GM12878 (cell line): Measurements from ENCODE around the gene AZU1. TPM values are rescaled to one million over a fixed set of nuclear protein-coding genes. Genes with fewer than 3 reads are reported as not detected.

Source experiments
- ATAC-seq: fragments of 200-7000 bp; cut with Tn5 transposase; 3 replicates; pipeline ENCODE4 v1.9.1; 2020; ENCODE audit warnings: mild to moderate bottlenecking, moderate library complexity
- BruUV-seq: library from RNA; stranded (reverse); fragments of 400-500 nt; replicated peaks from 2 replicates; lab custom pipeline; 2021; lab: Mats Ljungman, UMichigan
- CTCF ChIA-PET: fragments of 300-600 bp; sonication (Branson Sonifier 250); formaldehyde crosslinking; extraction: SDS; loops from one replicate; lab custom pipeline; 2021; ENCODE audit warnings: inconsistent platforms; lab: Yijun Ruan, JAX
- POLR2A ChIA-PET: fragments of 350-600 bp; formaldehyde crosslinking; extraction: SDS; loops from one replicate; lab custom pipeline; 2021; ENCODE audit warnings: inconsistent platforms; lab: Charles Lee
- RAD21 ChIA-PET: fragments of 300-600 bp; sonication (Branson Sonifier 250); formaldehyde crosslinking; loops from one replicate; lab custom pipeline; 2023; ENCODE audit warnings: antibody characterized with exemption; ENCODE audit not compliant: unreplicated experiment; lab: Charles Lee
- SMC1A ChIA-PET: fragments of 300-600 bp; sonication (Branson Sonifier 250); formaldehyde crosslinking; loops from one replicate; lab custom pipeline; 2023; ENCODE audit not compliant: unreplicated experiment, uncharacterized antibody; lab: Charles Lee
- DNase-seq: peaks from one replicate; pipeline ENCODE4 v3.0.0-alpha.2; 2011; ENCODE audit warnings: low read depth, low spot score
- FAIRE-seq: peaks from 3 replicates; lab custom pipeline; 2011; peaks lifted over from hg19 to GRCh38; lab: Jason Lieb, UNC
- H2AFZ ChIP-seq: 2 replicates; pipeline ENCODE4 v1.6.0; 2011; ENCODE audit warnings: low read depth, low read length, control low read depth; ENCODE audit not compliant: control insufficient read depth
- H3K27ac ChIP-seq: 2 replicates; pipeline ENCODE4 v1.5.1; 2011; ENCODE audit warnings: control low read depth; ENCODE audit not compliant: control insufficient read depth, insufficient read depth
- H3K27me3 ChIP-seq, 2 experiments: replicated peaks in 1 of 2; 2 replicates each; pipeline versions ENCODE4 v1.6.0 to v1.6.1; 2011; ENCODE audit warnings: low read length in 1 of 2; ENCODE audit not compliant: control insufficient read depth in 2 of 2, insufficient read depth in 2 of 2
- H3K36me3 ChIP-seq, 2 experiments: 2 replicates each; pipeline ENCODE4 v1.5.1; 2011; ENCODE audit warnings: low read length in 1 of 2; ENCODE audit not compliant: control insufficient read depth in 2 of 2, insufficient read depth in 2 of 2
- H3K4me1 ChIP-seq: 2 replicates; pipeline ENCODE4 v1.6.1; 2011; ENCODE audit warnings: mild to moderate bottlenecking, low read length, moderate library complexity, mixed read lengths; ENCODE audit not compliant: control insufficient read depth, insufficient read depth
- H3K4me2 ChIP-seq: 2 replicates; pipeline ENCODE4 v1.6.0; 2011; ENCODE audit warnings: control low read depth; ENCODE audit not compliant: control insufficient read depth, insufficient read depth
- H3K4me3 ChIP-seq: fragments of 200-600 bp; sonication (generic); 2 replicates; pipeline ENCODE4 v1.5.1; 2016
- H3K79me2 ChIP-seq: 2 replicates; pipeline ENCODE4 v1.6.0; 2011; ENCODE audit warnings: low read length; ENCODE audit not compliant: control insufficient read depth, insufficient read depth
- H3K9ac ChIP-seq: 2 replicates; pipeline ENCODE4 v1.8.0; 2011; ENCODE audit warnings: low read length, control low read depth, mixed read lengths; ENCODE audit not compliant: control insufficient read depth, insufficient read depth
- H3K9me3 ChIP-seq: replicated peaks from 3 replicates; pipeline ENCODE4 v1.5.1; 2011; ENCODE audit warnings: mild to moderate bottlenecking, low read length; ENCODE audit not compliant: control insufficient read depth, insufficient read depth
- H4K20me1 ChIP-seq: 2 replicates; pipeline ENCODE4 v1.6.0; 2011; ENCODE audit not compliant: control insufficient read depth, insufficient read depth
- EP300 ChIP-seq, 2 experiments: fragments of 150-350 bp in 1 of 2; IDR thresholded peaks; 2 replicates each; pipeline ENCODE4 v1.6.1; 2011 to 2012; ENCODE audit warnings: low read depth in 2 of 2, low read length in 2 of 2, borderline replicate concordance in 1 of 2, improper control_type of control experiment in 1 of 2, inconsistent platforms in 1 of 2; ENCODE audit not compliant: control insufficient read depth in 1 of 2
- HDAC2 ChIP-seq: fragments of 200-600 bp; sonication (generic); IDR thresholded peaks from 2 replicates; pipeline ENCODE4 v1.6.1; 2017
- JUNB ChIP-seq: IDR thresholded peaks from 2 replicates; pipeline ENCODE4 v1.6.1; 2016; ENCODE audit warnings: antibody characterized with exemption, mild to moderate bottlenecking
- SMARCA5 ChIP-seq: fragments of 450-650 bp; IDR thresholded peaks from 2 replicates; pipeline ENCODE4 v1.6.1; 2017; ENCODE audit warnings: mild to moderate bottlenecking
- WGBS: methylation state at CpG from one replicate; pipeline ENCODE4 v1.1.6; 2016; ENCODE audit warnings: low lambda C conversion rate; ENCODE audit not compliant: insufficient replicate concordance, insufficient coverage; ENCODE audit errors: missing lambda C conversion rate; 5-methylcytosine and 5-hydroxymethylcytosine counted together
- in situ Hi-C: fragments of 300-500 bp; cut with MboI; formaldehyde crosslinking; loops from 9 replicates; pipeline ENCODE4 v1.14.3; 2018; ENCODE audit warnings: mixed read lengths
- intact Hi-C: fragments of 100-400 bp; cut with micrococcal nuclease; formaldehyde crosslinking; loops from one replicate; pipeline ENCODE4 v1.14.2; 2022; ENCODE audit not compliant: unreplicated experiment
- polyA plus RNA-seq, 11 experiments: library from polyadenylated mRNA; depleted of rRNA in 4 of 11; unstranded in 6 of 11; stranded (reverse) in 5 of 11; fragments of >200 nt; fragmentation: Nextera tagmentation in 4 of 11; fragmentation: Illumina TruSeq in 1 of 11; extraction: Ambion mirVana in 4 of 11; extraction: Trizol in 1 of 11; gene quantifications; 1 replicate in 1 of 11; 2 replicates in 10 of 11; pipeline versions ENCODE4 v1.2.1 to v1.2.3, GENCODE V29; 2011 to 2016; ENCODE audit warnings: inconsistent platforms in 2 of 11, missing spikeins in 2 of 11, low read depth in 1 of 11
- total RNA-seq, 4 experiments: library from RNA; depleted of rRNA in 3 of 4; stranded (reverse); fragments of >200 nt in 3 of 4; fragmentation: Illumina TruSeq in 1 of 4; extraction: Trizol in 1 of 4; gene quantifications; 2 replicates each; pipeline versions ENCODE4 v1.2.1 to v1.2.3, GENCODE V29; 2013 to 2021
- TF ChIP-seq, protein P1 (sequence below): fragments of 450-650 bp; IDR thresholded peaks from 2 replicates; pipeline ENCODE4 v1.6.1; 2016; ENCODE audit warnings: mild to moderate bottlenecking
- TF ChIP-seq, protein P2 (sequence below): IDR thresholded peaks from 2 replicates; pipeline ENCODE4 v1.6.1; 2012; ENCODE audit warnings: low read depth, low read length, improper control_type of control experiment
- TF ChIP-seq, protein P3 (sequence below): IDR thresholded peaks from 2 replicates; pipeline ENCODE4 v1.6.1; 2012; ENCODE audit warnings: low read depth, low read length, improper control_type of control experiment

Gene AZU1
- total and polyA plus RNA-seq, 10 of the 15 experiments (the other 5 are each of a cell fraction or from before 2014, with no cell fraction given): not detected

DNA sequence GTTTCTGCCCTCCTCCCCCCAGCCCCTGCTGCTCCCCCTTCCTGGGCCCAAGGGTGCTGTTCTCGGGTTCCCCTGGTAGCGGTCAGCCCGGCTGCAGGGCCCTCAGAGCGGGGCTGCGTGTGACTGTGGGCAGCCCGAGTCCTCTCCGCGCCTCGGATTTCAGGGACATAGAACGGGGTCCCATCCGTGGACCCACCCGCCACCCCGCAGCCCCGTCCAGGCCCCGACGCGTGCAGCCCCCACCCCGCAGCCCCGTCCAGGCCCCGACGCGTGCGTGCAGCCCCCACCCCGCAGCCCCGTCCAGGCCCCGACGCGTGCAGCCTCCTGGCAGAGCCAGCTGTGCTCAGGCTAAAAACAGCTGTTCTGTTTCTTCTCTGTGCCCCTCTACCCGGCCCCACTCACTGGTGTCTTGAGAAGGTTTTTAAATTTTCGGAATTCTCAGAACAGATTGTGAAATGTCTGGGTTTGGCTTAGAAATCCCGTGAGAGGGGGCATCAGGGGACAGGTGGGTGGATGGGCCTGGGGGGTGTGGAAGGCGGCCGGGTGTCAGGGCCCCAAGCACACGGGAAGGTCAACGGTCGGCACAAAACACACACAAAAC is 7.7 kb downstream of the AZU1 start:
- Histone ChIP-seq H3K79me2 (no peaks in the 10 kb centered on the region), H3K4me1 (no peaks in the 10 kb centered on the region), H3K4me3 (no peak overlapping the region), H4K20me1 (no peaks in the 10 kb centered on the region), H3K27me3 (no peaks in the 10 kb centered on the region), H3K4me2 (no peak overlapping the region), H3K9me3 (no peaks in the 10 kb centered on the region), H3K9ac (no peak overlapping the region), H3K27ac (no peak overlapping the region), H3K36me3 (no peaks in the 10 kb centered on the region), H2AFZ (no peak overlapping the region)
- in situ Hi-C loops (no loop called here), intact Hi-C loops (no loop called here)
- no peak for ATAC-seq
- POLR2A ChIA-PET: no interaction called here
- no TSS peak for BruUV-seq
- no peak for FAIRE-seq
- DNase-seq: no peak
- SMC1A ChIA-PET: no interaction called here
- TF ChIP-seq, protein P1, sequence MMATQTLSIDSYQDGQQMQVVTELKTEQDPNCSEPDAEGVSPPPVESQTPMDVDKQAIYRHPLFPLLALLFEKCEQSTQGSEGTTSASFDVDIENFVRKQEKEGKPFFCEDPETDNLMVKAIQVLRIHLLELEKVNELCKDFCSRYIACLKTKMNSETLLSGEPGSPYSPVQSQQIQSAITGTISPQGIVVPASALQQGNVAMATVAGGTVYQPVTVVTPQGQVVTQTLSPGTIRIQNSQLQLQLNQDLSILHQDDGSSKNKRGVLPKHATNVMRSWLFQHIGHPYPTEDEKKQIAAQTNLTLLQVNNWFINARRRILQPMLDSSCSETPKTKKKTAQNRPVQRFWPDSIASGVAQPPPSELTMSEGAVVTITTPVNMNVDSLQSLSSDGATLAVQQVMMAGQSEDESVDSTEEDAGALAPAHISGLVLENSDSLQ: no peak
- TF ChIP-seq EP300 (IDR thresholded peaks at IDR 0.05; ENCODE audit: borderline replicate concordance in 1 of 2, control insufficient read depth in 1 of 2, low read depth in 2 of 2, low read length in 2 of 2): no peak
- TF ChIP-seq JUNB: no peak
- TF ChIP-seq, protein P2, sequence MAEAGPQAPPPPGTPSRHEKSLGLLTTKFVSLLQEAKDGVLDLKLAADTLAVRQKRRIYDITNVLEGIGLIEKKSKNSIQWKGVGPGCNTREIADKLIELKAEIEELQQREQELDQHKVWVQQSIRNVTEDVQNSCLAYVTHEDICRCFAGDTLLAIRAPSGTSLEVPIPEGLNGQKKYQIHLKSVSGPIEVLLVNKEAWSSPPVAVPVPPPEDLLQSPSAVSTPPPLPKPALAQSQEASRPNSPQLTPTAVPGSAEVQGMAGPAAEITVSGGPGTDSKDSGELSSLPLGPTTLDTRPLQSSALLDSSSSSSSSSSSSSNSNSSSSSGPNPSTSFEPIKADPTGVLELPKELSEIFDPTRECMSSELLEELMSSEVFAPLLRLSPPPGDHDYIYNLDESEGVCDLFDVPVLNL: no peak
- TF ChIP-seq, protein P3, sequence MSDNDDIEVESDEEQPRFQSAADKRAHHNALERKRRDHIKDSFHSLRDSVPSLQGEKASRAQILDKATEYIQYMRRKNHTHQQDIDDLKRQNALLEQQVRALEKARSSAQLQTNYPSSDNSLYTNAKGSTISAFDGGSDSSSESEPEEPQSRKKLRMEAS: no peak
- no peak for TF ChIP-seq HDAC2
- TF ChIP-seq SMARCA5: no peak
- RAD21 ChIA-PET: no interaction called here
- CTCF ChIA-PET: no interaction called here
- 61% methylated on average over 25 of the region's 36 CpGs for WGBS
